G401.6 (cell line): ENCODE data around the gene CELF6.
A peak's percentile ranks its signal among the peaks of the same experiment; 100 is the strongest.

ENCODE experiments used
- FAIRE-seq: peaks from 2 replicates; lab custom pipeline; 2012; peaks lifted over from hg19 to GRCh38; lab: Jason Lieb, UNC

The CELF6 gene

DNA sequence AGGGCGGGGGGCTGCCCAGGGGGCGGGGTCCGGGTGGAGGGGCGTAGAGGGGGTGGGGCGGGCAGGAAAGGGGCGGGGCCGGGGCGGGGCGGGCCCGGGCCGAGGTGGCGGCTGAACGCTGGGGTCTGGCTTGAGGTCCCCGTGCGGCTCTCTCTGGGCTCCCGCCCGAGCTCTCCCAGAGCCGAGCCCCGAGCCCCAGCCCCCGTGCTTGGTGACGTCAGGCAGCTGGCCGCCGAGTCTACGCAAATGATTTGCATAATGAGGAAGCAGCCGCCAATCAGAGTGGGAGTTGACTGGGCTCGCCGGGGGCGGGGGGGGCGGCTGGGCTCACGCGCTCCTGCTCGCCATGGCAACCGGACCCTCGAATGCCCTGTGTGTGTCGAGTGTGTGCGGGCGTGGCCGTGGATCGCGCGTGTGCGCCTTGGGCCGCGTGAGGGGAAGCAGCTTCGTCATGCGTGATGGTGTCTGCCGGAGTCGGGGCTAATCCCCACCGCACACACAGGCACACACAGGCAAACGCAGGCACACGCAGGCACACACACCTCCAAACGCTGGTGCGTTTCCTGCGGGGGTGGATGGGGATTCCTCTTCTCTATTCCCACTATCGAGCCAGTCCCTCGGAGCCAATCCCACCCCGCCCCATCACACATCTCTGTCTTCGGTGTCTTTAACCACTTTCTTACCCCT, at the start of gene CELF6:
TSS of gene CELF6 (minus strand) at position 173 of the 687 bp plus-strand sequence. CDS start 283 bp downstream, outside the sequence.
- no peak for FAIRE-seq

DNA sequence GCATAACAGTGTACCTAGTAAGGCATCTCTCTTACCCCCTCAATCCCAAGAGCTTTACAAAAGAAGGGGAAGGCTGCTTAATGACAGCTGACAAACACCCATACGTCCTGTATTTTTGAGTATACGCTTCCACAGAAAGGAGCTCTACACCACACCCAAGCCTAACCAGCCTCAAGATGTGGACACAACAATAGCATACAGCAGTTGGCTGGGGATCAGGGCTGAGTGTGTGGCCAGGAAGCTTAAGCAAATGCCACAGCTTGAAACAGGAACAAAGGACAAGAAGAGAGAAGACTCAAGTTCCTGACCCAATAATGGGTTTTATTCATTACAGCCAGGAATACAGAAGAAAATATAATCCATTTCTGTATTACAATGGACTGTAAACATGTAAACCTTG, 48.9 kb upstream of the CELF6 start:
- no peak for FAIRE-seq

DNA sequence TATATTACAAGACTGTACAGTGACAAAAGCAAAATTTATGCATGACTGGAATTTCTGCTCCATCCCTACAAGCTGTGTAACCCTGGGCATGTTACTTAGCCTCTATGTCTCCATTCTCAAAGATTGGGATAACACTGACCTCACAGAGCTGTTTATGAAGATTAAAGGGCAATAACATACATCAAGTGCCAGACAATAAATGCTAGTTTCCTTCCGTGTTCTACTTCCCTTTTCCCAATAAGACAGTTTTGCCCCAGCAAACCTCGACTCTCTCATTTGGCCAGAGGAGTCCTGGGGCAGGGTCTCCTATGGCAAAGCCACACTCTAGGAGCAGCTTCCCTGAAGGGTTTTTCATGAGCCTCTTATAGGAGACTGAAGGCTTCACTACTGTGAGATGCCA, 48.4 kb upstream of the CELF6 start:
- no peak for FAIRE-seq

DNA sequence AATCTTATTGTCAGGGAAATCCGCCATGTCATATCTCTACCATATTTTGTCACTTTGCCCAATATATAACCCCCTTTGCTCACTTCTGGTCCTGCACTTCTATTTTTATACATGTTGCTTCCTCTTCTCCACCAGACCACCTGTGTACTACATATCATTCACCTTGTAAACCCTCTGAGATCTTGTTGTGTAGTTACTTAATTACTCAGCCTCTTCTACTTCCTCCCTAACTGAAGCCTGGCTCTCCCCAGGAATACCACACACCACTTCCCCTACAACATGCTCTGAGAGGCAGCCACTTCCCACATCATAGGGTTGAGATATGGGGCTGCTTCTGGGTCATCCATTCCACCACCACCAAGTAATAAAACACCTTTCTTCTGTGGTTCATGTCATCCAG, 45.9 kb upstream of the CELF6 start:
- no peak for FAIRE-seq

DNA sequence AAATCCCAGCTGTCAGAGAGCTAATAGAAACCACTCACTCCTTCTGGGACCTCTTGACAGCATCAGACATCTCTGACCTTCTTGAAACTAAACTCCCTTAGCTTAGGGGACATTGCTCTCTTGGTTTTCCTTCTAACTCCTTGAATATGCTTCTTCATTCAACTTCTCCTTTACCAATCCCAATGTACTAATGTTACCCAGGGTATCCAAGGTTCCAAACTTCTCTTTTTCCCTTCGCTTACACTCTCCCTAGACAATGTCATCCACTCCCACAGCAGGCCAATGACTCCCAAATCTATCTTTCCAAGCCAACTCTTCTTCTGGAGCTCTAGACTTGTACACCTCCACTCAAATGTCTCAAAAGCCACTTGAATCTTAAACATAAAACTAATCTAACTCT, 41.2 kb upstream of the CELF6 start:
- no peak for FAIRE-seq

DNA sequence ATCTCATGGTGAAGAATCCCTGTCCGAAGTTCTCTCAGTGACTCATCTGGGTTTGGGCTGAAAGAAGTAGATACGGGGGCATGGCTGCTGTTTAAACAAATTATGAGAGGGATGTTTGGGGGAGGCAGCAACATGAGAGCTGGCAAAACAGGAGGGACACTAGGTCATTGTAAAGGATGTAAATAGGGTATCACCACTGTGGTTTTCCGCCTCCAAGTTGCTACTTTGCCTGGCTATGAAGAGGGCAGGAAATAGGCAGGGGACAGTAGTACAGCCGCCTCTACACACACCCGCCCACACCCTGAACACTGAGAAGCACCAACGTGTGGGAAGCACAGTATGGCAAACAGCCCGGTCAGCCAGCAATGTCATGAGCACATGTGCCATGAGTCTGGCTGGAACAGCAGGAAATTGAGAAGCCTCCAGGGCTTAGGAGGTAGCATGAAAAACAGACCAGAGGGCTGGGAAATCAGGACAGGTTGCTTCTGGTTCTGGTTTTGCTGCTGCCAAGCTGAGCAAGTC, 38.8 kb upstream of the CELF6 start:
- FAIRE-seq = no peak

DNA sequence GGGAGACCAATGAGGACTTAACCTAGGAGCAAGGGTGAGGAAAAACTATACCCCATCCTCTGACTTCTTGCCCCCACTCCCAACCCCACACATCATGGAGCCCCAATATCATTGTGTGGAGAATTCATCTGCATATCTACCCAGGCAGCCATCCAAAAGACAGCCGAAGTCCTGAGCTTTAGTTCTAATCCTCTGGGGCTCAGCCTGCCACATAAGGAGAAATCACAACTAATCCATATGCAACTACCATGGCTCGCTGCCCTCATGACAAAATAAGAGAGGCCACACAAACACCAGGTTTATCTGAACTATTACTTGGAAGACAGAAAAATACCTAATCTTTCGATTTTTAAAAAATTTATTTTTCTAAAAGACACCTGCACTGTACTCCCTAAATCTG, 38.2 kb upstream of the CELF6 start:
- no peak for FAIRE-seq

DNA sequence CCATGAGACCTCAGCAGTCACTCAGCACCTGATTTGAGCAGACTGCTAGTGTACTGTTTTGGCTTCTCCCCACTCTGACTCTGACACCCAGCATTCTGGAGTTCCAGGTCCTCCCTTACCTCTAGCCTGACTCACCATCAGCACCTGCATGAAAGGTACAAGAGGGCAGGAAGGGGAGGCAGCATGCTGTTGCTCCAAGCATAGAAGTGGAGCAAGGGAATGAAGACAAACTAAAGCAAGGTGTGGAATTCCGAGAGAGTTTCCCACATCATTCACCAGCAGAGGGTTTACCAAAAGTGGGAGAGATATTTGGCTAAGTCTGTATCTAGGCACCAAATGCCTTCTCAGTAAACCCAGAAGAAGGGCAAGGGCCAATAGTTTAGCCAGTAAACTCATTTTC, 34.5 kb upstream of the CELF6 start:
- FAIRE-seq = no peak

DNA sequence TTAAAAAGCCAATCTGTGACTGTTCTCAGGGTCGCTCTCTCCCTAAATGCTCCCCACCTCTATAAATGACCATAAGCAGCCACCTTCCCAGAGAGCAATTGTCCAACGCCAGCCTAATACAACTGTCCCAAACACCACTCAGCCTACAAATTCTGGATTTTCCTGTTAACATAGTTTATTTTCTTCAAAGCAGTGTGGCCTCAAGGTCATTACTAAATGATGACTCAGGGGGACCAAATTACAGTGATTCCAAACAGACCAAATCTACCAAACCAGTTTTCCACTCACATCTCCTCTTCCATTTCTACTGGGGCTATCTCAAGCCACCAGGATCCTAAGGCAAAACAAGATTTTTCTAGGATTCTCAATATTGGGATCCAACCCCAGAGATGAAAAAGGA, 33.3 kb upstream of the CELF6 start:
- FAIRE-seq = no peak

DNA sequence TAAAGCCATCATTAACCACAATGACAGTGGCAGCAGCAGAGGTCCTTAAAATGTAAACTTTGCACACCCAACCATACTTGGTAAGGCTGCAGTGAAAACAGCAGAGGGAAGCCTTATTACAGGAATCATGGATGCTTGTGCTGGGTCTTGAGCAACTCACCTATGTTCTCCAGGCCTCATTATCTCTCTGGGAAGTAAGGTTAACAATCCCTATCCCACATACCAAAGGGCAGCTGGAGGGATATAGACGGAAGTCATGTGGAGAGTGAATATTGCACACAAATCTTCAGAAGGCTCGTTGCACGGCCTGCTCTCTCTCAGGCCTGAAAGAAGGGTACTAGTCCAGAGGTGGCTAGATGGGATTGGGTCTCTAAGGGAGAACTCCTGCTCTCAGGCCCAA, 25.8 kb upstream of the CELF6 start:
- FAIRE-seq = no peak

DNA sequence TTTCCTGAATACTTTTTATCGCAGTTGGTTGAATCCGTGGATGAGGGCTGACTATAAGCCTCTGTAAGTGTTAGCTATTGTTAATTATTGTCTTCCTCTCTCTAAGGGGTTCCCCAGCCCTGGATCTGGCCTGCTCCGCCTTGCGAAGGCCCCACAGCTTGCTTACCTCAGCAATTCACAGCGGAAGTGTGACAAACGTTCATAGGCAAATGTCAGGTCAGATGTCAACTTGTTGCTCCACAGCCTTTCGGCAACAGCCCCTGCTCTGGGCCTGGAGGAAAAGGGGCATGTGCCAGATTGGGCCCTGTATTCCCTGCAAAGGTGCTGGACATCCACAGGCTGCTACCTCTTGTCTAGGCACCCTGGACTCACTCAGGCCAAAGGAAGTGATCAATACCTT, 25.3 kb upstream of the CELF6 start:
- no peak for FAIRE-seq

DNA sequence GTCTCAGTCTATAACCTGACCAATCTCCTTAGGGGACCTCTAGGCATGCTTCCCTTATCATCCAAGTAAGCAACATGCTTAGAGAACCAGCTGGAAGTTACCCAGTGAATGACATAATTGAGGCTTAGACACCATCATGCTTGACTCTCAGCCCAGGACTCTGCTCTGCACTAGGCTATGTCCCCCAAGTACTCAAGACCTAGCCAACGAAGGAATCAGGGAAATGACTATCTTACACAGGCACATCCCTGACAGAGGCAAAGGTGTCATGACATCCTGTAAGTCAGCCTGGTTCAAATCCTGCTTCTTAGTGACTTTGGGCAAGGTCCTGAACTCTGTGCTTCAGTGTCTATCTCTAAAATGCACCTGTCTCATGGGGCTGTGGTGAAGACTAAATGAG, 24.6 kb upstream of the CELF6 start:
- FAIRE-seq = no peak

DNA sequence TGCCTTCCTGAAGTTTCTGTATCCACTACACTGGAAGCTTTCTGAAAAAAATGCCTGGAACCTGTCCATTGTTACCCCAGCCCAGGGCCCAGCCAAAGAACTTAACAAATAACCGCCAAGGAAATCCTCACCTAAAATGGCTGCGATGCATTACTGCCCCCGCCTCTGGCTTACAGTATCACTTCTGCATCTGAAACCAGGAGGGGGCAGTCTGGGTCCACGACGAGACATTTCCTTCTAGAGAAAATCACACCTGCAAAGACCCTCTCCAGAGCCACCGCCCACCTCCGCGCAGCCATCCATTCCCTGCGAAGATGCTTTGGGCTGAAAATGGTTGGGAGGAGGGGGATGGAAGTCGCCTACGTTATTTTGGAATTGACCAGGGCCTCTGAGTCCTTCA, 22.4 kb upstream of the CELF6 start:
- no peak for FAIRE-seq

DNA sequence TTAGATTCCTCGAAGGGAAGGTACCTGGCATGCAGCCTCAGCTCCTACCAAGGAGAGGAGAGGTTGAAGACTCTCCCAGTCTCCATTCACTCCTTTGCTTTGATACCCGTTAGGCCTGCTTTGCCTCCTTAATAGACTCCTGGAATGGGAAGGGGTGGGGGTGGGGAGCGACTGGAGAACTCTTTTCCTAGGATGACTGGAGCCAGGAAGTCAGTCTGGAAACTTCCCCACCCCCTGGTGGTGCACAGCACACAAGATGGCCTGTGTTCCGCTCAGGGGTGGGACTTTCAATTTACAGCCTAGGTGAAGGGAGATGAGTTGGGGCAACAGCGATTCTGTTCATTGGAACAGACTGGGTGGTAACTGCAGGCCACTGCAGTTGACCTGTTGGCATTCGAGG, 21.4 kb upstream of the CELF6 start:
- no peak for FAIRE-seq

DNA sequence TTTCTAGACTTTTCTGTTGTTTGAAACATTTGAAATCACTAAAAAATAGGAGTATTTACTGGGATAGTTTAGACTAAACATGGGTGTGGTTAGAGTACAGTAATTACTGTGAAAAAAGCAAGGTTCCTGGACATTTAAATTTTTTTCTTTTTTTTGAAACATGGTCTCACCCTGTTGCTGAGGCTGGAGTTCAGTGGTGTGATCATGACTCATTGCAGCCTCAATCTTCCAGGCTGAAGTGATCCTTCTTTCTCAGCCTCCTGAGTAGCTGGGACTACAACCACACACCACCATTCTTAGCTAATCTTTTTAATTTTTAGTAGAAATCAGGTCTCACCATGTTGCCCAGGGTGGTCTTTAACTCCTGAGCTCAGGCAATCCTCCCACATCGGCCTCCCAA, 20.4 kb upstream of the CELF6 start:
- no peak for FAIRE-seq

DNA sequence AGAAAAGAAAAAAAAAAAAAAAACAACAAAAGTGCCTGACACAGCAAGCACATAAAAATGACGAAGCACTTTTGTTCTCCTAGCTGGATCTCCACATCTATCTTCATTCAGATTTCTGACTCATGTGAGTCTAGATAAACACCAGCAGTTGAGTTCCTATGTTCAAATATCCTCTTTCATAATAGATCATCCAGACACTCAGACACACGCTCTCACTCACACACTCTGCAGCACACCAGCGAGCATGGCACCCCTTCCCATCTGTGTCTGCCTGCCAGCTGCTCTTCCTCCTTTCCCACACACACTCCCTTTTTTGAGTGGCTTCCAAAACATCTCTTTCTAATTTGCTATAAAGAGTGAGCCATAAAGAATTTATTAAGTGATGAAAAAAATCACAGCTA, 19.8 kb upstream of the CELF6 start:
- no peak for FAIRE-seq

DNA sequence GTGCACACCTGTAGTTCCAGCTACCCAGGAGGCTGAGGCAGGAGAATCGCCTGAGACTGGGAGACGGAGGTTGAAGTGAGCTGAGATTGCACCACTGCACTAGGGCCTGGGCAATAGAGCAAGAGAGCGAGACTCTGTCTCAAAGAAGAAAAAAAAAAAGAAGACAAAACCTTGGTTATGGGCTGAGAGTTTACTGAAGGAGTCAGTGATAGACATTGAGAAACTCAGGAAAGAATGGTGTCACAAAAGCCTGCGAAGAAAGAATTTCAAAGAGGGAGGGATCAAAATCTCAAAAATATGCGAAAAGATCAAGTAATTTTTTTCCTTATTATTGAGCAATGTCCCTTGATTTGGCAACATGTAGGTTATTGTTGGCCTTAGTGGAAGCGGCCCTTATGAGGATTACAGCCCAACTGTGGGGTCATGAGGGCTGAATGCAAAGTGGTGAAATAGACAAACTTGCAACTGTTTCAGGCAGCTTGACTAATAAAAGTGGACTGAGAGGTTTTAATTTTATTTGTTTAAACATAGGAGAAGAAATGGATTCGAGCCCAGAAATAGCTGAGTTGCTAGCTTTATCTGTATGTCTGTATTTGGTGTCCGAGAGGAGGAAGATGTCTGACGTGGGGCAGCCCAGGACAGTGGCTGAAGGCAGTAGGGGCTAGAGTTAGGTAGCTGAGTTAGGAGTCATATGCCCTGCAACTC, 18.8 kb upstream of the CELF6 start:
- no peak for FAIRE-seq

DNA sequence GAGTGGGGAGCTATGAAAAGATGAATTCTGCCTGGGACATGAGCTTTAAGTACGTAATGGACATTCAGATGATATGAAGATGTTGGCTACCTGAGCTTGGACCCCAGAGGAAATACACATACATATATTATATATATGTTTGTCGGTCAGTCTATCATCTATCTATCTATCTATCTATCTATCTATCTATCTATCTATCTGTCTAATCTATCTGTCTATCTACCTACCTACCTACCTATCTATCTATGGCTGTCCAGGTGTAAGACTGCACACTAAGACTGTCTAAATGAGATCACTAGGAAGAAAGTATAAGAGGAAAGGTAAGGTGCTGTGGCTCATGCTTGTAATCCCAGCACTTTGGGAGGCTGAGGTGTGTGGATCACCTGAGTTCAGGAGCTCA, 18.2 kb upstream of the CELF6 start:
- FAIRE-seq = no peak

DNA sequence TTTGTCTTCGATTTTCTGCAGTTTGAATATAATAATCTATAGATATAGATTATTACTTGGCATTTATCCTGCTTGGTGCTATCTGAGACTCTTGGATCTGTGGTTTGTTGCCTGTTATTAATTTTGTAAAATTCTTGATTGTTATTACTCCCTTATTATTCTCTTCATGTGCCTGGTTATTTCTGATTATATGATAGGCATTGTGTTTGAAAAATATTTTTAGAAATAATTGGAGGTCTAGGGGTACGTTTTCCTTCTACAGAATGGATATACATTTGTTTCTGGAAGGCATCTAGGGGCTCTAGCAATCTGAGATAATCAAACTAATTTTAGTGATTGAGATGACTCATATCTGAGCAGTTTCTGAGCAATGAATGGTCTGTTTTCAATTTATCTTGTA, 14.9 kb upstream of the CELF6 start:
- FAIRE-seq = no peak

DNA sequence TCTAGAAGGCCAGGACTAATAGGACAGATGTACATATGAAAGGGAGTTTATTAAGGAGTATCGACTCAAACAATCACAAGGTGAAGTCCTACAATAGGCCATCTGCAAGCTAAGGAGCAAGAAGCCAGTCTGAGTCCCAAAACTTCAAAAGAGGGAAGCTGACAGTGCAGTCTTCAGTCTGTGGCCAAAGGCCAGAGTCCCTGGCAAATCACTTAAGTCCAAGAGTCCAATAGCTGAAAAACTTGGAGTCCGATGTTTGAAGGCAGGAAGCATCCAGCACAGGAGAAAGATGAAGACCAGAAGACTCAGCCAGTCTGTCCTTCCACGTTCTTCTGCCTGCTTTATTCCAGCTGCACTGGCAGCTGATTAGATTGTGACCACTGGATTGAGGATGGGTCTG, 11.1 kb upstream of the CELF6 start:
- no peak for FAIRE-seq

DNA sequence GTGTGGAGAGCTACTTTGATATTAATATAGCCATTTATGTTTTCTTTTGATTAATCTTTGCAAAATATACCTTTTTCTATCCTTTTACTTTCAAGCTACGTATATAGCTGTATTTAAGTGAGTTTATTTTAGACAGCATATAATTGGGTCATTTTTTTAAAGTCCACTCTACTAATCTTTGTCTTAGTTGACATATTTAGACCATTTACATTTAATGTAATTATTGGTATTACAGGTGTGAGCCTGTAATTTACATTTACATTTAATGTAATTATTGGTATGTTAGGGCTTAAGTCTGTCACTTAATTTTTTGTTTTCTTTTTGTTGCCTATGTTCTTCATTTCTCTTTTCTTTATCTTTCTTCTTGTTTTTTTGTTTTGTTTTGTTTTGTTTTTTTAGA, 3.8 kb upstream of the CELF6 start:
- peak; percentile 23 for FAIRE-seq

DNA sequence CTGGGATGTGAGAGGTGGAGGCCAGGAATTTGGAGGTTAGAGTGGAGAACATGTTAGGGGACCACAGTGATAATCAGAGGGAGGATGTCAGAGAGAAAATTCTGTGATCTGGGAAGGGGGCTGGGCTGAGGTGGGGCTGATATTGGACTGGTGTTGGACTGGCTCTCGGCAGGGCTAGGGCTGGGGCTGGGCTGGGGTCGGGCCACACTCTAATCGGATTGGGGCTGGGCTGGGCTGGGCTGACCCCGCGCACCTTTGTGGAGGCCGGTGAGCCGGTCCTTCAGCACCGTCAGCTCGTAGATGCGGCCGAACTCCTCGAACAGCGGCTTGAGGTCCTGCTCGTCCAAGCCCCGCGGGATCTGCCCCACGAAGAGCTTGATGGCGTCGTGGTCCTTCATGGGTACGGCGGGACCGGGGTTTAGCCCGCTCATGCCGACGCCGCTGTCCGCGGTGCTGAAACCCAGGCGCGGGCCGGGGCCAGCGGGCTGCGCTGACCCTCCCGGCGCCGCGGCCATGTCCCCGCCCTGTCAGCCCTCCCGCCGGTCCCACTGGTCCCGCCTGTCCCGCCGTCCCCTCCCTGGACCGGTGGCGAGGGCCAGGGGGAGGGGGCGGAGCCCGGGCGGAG, 485 bp downstream of the CELF6 start:
- no peak for FAIRE-seq

DNA sequence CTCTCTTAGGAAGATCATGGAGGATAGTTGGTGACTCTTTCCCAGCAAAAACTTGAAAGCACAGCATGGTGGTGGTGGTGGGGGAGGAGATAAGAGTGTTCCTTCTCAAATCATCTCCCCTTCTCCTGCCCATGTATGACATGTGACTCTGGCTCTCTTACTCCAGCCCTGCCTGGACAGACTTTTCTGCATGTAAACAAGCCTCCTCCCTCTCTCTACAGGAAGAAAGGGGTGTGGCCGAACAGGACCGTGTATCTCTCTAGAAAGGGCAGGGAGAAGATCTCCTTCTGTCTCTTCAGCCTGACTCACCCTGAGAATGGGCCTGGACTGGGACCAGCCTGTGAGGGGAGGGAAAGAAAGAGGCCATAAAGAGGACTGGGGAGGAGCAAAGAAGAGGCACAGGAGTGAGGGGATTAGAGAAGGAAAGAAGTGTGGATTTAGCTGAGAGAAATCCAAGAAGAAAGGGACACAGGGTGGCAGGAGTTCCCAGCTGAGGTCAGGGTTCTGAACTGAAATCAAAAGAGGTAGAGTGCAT, 1.5 kb downstream of the CELF6 start:
- no peak for FAIRE-seq
